Activated naive CD8-positive, alpha-beta T cell treated with anti-CD3 and anti-CD28 coated beads, Interleukin-2, amount 50 U/mL, for 24 hours (primary cell): Measurements from ENCODE around the gene COQ7.

Source experiments
- ATAC-seq: fragments of 150-1000 bp; cut with Tn5 transposase; one replicate; pipeline ENCODE4 v1.10.0; 2021
- DNase-seq: peaks from one replicate; pipeline ENCODE4 v3.0.0; 2021
- H3K27ac Mint-ChIP-seq: one replicate; pipeline ENCODE4 v1.8.0; 2021; ENCODE audit warnings: mild to moderate bottlenecking, mixed read lengths
- H3K27me3 Mint-ChIP-seq: one replicate; pipeline ENCODE4 v1.8.0; 2021; ENCODE audit warnings: mixed read lengths
- H3K36me3 Mint-ChIP-seq: one replicate; pipeline ENCODE4 v1.8.0; 2021; ENCODE audit warnings: low read depth, mixed read lengths
- H3K4me1 Mint-ChIP-seq: one replicate; pipeline ENCODE4 v1.8.0; 2021; ENCODE audit warnings: mixed read lengths
- H3K4me3 Mint-ChIP-seq: one replicate; pipeline ENCODE4 v1.8.0; 2021; ENCODE audit warnings: mild to moderate bottlenecking, moderate library complexity, mixed read lengths
- H3K9me3 Mint-ChIP-seq: one replicate; pipeline ENCODE4 v1.8.0; 2021; ENCODE audit warnings: mixed read lengths

Gene COQ7

GRCh38 chr16:19114359-19115147, 47.1 kb downstream of the COQ7 start:
- Mint-ChIP-seq H3K27ac (no peak overlapping the region), H3K9me3 (no peaks in the 10 kb centered on the region), H3K4me1 (peaks cover 41% of the 10 kb centered on the region), H3K4me3 (peak overlapping the region; percentile 57), H3K27me3 (peaks cover 27% of the 10 kb centered on the region), H3K36me3 (no peaks in the 10 kb centered on the region)
- ATAC-seq (peak; percentile 13), DNase-seq (no peak)

GRCh38 chr16:19115148-19116021, 48.0 kb downstream of the COQ7 start:
- H3K36me3 Mint-ChIP-seq: no peaks in the 10 kb centered on the region
- peaks cover 27% of the 10 kb centered on the region for H3K27me3 Mint-ChIP-seq
- DNase-seq (no peak), ATAC-seq (no peak)
- no peaks in the 10 kb centered on the region for H3K9me3 Mint-ChIP-seq
- H3K27ac Mint-ChIP-seq: no peak overlapping the region
- H3K4me3 Mint-ChIP-seq: no peak overlapping the region
- peaks cover 50% of the 10 kb centered on the region for H3K4me1 Mint-ChIP-seq

- ATAC-seq (no peak), DNase-seq (no peak)
- Mint-ChIP-seq H3K27ac (peak overlapping the region; percentile 75), H3K9me3 (no peaks in the 10 kb centered on the region), H3K4me1 (peaks cover 53% of the 10 kb centered on the region), H3K27me3 (peaks cover 27% of the 10 kb centered on the region), H3K36me3 (peaks cover 4% of the 10 kb centered on the region), H3K4me3 (peak overlapping the region; percentile 16)
Measured at GRCh38 chr16:19116711-19117449, 49.5 kb downstream of the COQ7 start.

- ATAC-seq (peak; percentile 56), DNase-seq (peak; percentile 53)
- H3K4me1 Mint-ChIP-seq: peaks cover 42% of the 10 kb centered on the region
- peak overlapping the region; percentile 89 for H3K27ac Mint-ChIP-seq
- H3K9me3 Mint-ChIP-seq: no peaks in the 10 kb centered on the region
- H3K36me3 Mint-ChIP-seq: peaks cover 4% of the 10 kb centered on the region
- H3K27me3 Mint-ChIP-seq: peaks cover 16% of the 10 kb centered on the region
- H3K4me3 Mint-ChIP-seq: peak overlapping the region; percentile 69
Measured at GRCh38 chr16:19118938-19119431, 51.6 kb downstream of the COQ7 start.

GRCh38 chr16:19119564-19119963, 52.1 kb downstream of the COQ7 start:
- Mint-ChIP-seq H3K36me3 (peaks cover 4% of the 10 kb centered on the region), H3K4me3 (peak overlapping the region; percentile 69), H3K9me3 (no peaks in the 10 kb centered on the region), H3K4me1 (peaks cover 42% of the 10 kb centered on the region), H3K27me3 (peaks cover 16% of the 10 kb centered on the region), H3K27ac (peak overlapping the region; percentile 89)
- ATAC-seq (peak; percentile 18), DNase-seq (no peak)

GRCh38 chr16:19123535-19124178, 56.2 kb downstream of the COQ7 start:
- no peak overlapping the region for H3K4me3 Mint-ChIP-seq
- no peak for DNase-seq
- H3K36me3 Mint-ChIP-seq: peaks cover 5% of the 10 kb centered on the region
- H3K27me3 Mint-ChIP-seq: peaks cover 3% of the 10 kb centered on the region
- no peaks in the 10 kb centered on the region for H3K9me3 Mint-ChIP-seq
- no peak overlapping the region for H3K27ac Mint-ChIP-seq
- ATAC-seq: no peak
- H3K4me1 Mint-ChIP-seq: peaks cover 33% of the 10 kb centered on the region

- Mint-ChIP-seq H3K27ac (no peak overlapping the region), H3K27me3 (peaks cover 3% of the 10 kb centered on the region), H3K4me3 (no peak overlapping the region), H3K4me1 (peaks cover 31% of the 10 kb centered on the region), H3K9me3 (no peaks in the 10 kb centered on the region), H3K36me3 (peaks cover 2% of the 10 kb centered on the region)
- no peak for ATAC-seq
- no peak for DNase-seq
Measured at GRCh38 chr16:19126300-19126699, 58.9 kb downstream of the COQ7 start.

GRCh38 chr16:19127205-19127604, 59.8 kb downstream of the COQ7 start:
- H3K4me3 Mint-ChIP-seq: no peak overlapping the region
- peaks cover 3% of the 10 kb centered on the region for H3K27me3 Mint-ChIP-seq
- ATAC-seq (peak; percentile 56), DNase-seq (no peak)
- peaks cover 2% of the 10 kb centered on the region for H3K36me3 Mint-ChIP-seq
- no peaks in the 10 kb centered on the region for H3K9me3 Mint-ChIP-seq
- peaks cover 34% of the 10 kb centered on the region for H3K4me1 Mint-ChIP-seq
- H3K27ac Mint-ChIP-seq: peak overlapping the region; percentile 74

GRCh38 chr16:19127674-19128131, 60.3 kb downstream of the COQ7 start:
- H3K27ac Mint-ChIP-seq: peak overlapping the region; percentile 74
- H3K36me3 Mint-ChIP-seq: peaks cover 2% of the 10 kb centered on the region
- H3K27me3 Mint-ChIP-seq: peaks cover under 1% of the 10 kb centered on the region
- ATAC-seq: peak; percentile 45
- peaks cover 34% of the 10 kb centered on the region for H3K4me1 Mint-ChIP-seq
- DNase-seq: no peak
- no peaks in the 10 kb centered on the region for H3K9me3 Mint-ChIP-seq
- H3K4me3 Mint-ChIP-seq: no peak overlapping the region

GRCh38 chr16:19128454-19129200, 61.2 kb downstream of the COQ7 start:
- no peak overlapping the region for H3K27ac Mint-ChIP-seq
- no peak for DNase-seq
- H3K4me3 Mint-ChIP-seq: no peak overlapping the region
- H3K9me3 Mint-ChIP-seq: no peaks in the 10 kb centered on the region
- H3K4me1 Mint-ChIP-seq: peaks cover 34% of the 10 kb centered on the region
- H3K36me3 Mint-ChIP-seq: peaks cover 2% of the 10 kb centered on the region
- no peak for ATAC-seq
- no peaks in the 10 kb centered on the region for H3K27me3 Mint-ChIP-seq
